ENCODE results near the gene SERPINB7.
A peak's percentile ranks its signal among the peaks of the same experiment; 100 is the strongest.

Gene SERPINB7

DNA sequence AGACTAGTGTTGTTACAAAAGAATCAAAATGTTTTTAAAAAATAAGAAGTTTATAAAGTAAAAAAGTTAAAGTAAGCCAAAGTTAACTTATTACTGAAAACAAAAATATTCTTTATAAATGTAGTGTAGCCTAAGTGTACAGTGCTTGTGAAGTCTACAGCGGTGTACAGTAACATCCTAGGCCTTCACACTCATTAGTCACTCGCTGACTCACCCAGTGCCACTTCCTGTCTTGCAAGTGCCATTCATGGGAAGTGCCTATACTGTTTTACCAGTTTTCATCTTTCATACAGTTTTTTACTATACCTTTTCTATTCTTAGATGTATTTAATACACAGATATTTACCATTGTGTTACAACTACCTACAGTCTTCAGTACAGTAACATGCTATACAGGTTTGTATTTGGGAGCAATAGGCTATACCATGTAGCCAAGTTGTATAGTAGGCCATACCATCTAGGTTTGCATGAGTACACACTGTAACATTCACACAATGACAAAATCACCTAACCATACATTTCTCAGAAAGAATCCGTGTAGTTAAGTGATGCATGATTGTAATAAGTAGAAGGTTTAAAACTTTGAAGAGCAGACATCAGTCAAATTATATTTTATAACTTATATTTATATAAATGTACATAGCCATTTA lies 13.4 kb downstream of the SERPINB7 start:
- DNase-seq, result peak; percentile 33

DNA sequence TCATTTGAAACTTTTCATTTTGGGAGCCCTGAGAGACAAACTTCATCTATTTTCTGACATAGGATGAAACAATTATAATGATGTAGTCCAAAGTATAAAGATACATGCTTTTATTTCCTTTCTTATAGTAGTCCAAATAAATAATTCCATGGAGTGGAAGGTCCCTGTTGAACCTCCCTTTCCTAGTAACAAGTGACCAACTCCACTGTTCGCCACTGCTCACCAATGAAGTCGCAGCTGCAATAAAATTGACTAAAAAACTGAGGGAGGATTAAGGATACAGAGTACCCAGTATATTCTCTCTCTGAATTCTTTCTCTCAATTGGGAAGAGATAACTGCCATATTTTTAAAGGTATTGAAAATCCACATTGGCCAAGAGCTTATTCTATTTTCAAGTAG lies 14.1 kb downstream of the SERPINB7 start:
- no peak for DNase-seq

DNA sequence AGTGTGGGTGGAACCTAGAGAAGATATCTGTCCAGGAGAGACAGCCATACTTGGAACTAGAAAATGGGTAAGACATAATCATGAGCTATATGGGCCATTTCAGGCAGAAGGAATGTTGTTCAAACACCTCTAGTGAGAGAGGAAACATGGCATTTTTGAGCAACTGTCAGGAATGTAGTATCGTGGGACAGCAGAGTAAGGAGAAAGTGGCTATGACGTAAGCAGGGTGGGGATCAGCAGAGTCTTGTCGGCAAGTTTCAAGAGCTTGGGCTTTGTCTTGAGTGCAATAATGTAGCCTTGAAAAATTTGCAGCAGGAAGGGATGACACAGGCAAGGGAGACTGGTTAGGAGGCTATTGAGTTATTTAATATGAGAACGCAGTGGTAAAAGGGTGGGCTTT lies 20.4 kb downstream of the SERPINB7 start:
- DNase-seq, result no peak

DNA sequence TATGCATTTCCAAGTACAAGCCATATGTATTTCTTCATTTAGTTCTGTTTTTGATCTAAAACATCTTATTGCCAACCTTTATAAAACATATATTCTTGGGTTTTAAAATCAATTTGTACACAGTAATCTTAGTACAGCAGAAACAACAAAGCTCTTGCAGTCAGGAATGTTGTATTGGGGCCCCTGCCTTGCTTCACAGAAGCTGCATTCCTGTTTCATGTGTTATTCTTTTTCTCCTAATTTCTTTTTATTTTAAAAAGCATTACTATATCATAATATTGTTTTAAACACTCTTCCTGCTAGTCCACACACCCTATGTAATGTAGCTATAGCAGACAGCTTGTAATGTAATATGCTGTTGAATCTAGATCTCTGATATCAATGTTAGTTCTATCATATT lies 24.0 kb downstream of the SERPINB7 start:
- no peak for DNase-seq

DNA sequence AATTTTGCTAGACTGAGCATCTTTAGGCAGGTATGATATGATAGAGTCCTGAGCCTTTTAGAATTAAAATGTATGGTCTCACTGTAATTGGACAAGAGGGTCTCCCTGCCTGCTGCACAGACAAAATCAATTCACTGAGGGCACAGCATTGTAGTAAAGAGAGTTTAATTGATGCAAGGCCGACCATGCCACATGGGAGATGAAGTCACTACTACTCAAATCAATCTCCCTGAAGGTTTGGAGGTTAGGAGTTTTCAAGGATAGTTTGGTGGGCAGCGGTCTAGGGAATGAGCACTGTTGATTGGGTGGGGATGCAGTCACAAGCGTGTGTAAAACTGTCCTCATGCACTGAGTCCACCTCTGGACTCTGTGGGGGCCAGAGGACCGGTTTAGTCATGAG lies 26.1 kb downstream of the SERPINB7 start:
- DNase-seq, result no peak

DNA sequence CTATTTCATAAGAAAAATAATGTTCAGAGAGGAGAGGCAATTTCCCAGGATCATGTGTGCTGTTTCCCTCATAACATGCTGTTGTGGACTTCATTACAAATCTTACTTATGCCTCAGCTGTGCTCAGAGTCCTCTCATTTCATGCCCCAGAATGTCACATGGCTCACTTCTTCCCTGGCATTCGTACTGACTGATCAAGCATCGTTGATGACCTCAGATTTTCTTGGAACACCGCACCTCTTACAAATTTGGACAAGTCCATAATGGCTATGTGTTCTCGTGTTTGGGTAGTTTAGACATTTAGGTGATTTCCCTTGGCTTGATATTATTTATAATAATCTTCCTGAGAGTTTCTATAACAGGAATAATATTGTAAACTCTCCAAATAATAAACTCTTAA lies 32.9 kb downstream of the SERPINB7 start:
- DNase-seq, result no peak

DNA sequence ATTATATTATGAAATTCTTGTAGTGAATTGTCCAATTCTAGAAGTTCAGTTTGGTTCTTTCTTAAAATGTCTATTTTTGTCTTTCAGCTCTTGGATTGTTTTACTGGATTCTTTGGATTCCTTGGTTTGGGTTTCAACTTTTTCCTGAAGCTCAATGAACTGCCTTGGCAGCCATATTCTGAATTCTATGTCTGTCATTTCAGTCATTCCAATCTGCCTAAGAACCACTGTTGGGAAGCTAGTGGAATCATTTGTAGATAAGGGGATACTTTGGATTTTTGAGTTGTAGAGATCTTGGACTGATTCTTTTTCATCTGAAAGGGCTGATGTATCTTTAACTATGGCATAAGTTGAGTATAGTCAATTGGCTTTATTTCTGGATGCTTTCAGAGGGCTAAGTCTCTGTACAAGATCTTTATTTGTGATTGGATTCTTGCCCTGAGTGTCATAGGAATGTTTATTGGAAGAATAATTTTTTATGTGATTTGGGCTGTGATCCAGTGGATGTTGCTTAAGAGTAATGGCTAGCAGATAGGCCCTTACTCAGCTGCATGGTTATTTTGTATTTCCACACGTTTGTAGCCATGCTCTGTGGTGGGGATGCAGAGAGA lies 42.3 kb downstream of the SERPINB7 start:
- DNase-seq, result no peak

DNA sequence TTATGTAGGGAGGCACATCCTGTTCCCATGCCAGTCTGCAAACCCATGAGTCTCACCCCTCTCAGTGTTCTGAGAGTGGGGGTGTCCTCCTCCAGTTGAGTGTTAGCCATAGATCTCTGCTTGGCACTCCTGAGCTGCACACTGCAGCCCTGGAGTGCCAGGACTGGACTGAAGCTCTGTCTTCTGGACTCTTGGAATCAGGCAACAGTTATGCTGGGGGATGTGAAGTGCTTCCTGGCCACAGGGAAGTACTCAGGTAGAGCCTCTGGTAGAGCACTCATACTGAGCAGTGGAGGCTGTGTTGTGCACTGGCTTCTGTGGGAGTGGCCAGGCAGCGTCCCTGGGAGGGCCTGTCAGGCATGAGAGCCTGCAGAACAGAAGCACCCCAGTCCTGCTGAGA lies 43.0 kb downstream of the SERPINB7 start:
- DNase-seq, result no peak

DNA sequence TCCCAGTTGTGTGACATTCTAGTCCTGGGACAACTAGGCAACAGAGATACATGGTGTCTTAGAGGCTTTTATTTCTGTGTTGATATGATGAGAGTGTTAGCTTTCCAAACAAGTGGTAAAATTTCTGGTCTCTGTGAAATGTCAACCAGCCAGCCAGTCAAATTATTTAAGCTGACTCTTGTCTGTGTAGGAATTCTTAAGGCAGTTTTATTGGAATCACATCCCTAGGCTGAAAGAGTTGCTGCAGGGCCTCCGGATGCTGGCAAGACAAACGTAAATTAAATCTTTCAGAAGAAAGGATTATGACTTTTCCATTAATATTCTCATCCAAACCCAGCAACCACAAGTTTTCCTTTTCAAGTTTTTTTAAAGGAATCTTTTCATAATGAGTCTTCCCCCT lies 44.6 kb downstream of the SERPINB7 start:
- no peak for DNase-seq

DNA sequence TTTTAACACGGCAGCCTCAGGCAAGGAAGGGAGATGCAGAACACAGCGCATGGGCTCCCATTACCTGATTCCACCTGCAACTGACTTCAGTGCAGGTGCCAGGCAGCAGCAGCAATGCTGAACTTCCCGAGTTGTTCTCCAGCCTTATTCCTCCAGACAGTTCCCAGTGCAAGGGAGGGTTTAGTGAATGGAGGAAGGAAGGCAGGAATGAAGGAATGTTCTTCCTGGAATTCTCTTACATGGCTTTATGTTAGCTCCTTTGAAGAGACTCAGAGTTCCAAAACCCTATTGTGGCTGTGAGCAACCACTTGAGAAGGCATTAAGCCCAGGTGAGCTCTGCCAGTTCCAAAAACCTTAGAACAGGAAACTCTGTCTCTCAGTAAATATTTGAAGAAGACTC lies 45.5 kb downstream of the SERPINB7 start:
- DNase-seq, result no peak

DNA sequence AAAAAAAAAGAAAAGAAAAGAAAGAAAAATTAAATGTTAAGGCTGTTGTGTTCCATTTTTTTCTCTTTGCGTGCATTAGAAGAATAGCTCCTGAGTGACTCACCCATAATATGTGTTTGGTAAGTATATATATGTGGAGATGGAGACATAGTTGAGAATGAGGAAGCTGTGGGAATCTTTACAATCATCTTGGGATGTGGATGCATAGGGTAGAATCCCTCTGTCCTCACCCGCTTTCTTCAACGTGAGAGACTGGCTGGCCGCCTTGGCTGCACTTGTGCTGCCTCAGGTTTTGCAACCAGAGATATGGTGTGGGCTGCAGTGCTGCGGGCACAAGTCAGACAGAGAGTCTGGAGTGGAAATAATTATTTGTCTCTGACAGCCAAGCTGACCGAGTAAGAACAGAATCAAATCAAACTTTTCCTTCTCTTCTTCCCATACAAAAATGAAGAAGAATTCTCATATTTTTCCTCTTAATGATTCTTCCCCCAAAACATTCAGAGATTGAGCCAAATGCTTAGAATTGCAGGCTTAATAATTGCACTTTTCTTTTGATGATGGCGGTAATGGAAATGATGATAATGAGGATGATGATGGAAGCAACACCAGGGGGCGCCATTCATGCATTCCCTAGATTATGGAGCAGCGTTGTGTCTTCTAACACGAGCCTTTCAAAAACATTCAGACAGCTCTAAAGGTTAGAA lies 48.5 kb downstream of the SERPINB7 start:
- DNase-seq, result peak; percentile 15

DNA sequence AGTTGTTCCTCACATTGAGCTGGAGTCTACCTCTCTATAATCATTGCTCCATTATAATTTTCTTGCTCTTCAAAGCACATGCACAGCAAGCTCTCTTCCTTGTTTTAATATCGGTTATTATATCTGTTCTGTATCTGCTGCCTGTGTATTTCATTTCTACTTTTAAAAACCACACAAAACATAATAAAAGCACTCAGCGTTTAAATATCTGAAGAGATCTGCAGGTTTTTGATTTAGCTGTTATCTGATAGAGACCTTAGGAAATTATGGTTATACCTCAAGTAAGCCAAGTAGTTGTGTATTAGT lies 49.0 kb downstream of the SERPINB7 start:
- no peak for DNase-seq

DNA sequence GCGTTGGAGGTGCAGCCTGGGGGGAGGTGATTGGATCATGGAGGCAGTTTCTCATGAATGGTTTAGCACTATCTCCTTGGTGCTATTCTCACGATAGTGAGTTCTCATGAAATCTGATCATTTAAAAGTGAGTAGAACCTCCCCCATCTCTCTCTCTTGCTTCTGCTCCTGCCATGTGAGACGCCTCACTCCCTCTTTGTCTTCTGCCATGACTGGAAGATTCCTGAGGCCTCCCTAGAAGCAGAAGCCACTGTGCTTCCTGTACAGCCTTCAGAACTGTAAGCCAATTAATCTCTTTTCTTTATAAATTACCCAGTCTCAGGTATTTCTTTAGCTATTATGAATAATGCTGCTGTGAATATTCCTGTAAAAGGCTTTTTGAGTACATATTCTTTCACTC lies 52.9 kb downstream of the SERPINB7 start:
- DNase-seq, result no peak

DNA sequence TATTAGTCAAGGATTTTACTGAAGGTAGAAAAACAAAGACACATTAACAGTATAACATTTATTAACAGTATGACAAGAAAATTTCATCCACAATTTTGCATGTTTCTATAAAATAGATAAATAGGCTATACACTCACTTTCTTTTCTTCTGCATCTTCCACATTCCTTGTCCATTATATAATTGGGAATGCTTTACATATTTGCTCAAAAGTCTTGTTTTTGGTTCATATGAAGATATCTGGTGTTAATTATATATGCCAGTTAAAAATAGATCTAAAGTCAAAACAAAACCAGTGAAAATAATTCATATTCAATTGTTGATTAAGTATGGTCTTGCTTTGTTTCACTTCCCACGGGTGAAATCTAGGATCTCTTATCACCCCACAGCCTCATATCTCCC lies 53.4 kb downstream of the SERPINB7 start:
- DNase-seq, result no peak

DNA sequence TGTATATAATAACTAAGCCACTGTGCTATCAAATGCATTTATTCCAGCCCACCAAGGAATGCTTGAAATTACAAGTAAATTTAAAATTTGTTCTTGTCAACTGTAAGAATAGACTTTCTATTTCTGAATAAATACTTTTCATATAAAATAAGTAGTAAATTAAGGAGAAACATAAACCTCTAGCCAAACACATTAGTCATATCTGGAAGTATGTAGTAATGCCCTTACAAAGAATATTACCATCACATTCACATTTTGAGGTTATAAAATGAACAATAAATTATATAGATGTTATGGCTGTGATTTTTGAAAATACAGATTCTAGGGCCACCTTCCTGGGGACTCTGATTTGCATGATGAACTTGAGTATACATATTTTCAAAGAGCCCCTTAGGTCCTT lies 54.7 kb downstream of the SERPINB7 start:
- DNase-seq, result no peak

DNA sequence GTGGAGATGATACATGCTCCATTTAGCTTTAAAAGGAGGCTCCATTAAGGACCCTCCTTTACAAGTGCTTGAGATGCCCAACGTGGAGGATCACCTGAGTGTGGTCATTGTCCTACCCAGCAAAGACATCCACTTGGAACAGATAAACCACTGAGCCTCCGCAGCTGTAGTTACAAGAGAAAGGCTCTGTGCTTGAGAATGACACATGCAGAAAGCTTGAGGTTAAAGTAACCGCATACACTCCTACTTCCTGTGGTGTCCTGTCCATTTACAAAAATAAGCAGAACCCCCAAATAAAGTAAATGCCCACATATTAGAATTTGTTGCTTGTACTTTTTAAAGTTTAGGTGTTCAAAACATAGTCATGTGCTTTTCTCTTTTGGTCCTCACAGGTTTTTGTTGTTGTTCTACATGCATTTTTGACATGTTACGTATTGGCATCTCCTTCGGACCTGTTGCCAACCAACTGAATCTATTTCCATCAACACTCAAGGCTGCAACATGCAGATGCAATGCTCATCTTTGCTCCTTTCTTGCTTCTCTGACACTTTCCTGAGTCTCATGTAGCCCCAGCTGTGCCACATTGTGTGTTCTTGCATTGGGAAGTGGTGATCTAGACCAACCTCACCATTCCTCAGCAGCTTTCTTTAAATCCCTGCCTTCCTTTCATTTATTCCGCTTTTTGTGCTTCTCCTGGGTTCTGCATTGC lies 56.0 kb downstream of the SERPINB7 start:
- DNase-seq, result peak; percentile 1

DNA sequence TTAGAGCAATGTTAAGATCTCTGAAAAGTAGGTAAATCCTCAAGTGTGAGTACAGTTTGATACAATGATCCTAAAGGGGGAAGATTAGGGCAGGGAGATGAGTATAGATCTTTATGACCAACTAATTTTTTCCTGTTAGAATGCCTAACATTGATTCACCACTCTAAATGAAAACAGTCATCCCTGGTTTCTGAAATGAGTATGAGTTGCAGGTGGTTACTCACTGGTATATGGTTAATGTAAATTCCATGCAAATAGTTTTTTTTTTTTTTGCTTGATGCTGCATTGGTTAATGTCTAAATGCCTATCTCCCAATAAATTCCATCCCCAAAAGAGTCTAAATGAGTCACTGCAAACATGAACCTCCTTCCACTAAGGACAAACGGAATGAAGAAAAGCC lies 57.3 kb downstream of the SERPINB7 start:
- no peak for DNase-seq

DNA sequence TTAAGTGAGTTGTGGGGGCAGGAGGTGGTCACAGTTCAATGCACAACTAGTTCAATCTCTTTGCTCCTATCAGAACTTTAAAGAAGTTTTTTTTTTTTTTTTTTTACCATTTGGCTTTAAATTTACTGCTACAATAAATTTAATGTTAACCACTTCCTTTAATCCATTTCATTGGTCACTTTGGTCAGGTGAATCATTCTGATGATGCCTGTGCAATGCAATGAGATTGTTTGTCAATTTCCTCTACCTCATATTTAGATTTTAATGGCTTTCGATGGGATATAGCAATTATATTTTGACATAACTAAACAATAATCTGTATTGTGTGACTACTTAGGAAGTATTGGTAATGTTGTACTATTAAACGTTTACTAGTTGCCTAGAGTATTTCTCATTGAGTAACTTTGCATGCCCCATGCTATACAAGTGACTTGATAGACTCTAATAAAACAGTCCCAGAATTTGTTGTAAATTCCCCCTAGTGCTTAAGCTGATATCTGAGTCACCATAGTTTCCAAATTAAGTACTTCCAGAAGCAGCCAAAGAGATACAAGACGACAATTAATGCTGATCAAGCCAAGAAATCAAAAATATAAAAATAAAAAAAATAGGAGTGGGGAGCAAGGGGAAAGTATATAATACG lies 59.4 kb downstream of the SERPINB7 start:
- DNase-seq, result no peak

DNA sequence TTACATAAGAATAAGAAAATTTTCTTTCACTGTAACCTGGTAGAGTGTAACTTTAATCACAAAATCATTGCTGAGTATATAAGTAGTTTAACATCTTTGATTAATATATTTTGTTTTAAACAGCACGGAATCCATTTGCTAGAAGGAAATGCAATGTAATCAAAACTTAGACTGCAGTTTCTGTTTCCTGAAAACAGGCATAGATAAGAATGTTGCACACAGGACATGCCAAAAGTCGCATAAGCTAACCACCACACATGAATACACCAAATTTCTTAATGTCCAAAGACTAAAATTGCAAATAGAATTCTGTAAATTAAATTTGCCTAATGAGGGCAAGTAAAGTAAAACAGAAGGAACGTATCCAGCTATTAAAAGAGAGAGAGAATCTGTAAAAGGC lies 61.2 kb downstream of the SERPINB7 start:
- DNase-seq, result no peak

DNA sequence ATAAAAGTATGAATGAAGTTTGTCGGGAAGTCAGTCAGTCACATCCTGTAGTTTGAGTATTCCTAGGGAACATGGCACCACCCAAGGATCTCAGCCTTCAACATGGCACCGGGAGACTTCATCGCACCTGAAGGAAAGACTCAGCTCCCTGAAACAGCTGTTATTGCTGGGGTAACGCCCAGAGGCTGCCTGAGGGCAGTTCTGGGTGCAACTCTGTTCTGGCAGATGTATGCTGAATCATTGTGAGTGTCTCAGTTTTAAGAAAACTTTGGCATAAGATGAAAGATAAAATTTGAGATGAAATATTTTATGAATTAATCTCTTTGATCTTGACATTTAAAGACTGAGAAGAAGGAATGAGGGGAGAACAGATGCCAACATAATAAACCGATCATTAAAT lies 62.4 kb downstream of the SERPINB7 start:
- DNase-seq, result no peak

DNA sequence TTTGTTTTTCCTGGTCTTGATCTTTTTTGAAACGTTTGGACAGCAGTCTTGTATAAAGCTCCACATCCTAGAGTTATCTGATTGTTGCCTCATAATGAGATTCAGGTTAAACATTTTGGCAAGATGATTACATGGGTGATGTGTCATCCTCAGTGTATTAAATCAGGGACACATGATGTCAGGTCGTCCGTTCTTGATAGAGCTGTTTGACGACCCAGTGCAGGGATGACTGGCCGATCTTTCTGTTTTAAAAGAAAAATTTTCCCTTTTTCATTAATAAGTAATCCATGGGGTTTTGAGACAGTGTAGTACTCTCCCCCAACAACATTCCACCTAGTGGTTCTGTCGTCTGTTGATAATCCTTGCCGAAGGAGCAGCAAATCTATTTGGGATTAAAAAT lies 67.8 kb downstream of the SERPINB7 start:
- DNase-seq, result no peak

DNA sequence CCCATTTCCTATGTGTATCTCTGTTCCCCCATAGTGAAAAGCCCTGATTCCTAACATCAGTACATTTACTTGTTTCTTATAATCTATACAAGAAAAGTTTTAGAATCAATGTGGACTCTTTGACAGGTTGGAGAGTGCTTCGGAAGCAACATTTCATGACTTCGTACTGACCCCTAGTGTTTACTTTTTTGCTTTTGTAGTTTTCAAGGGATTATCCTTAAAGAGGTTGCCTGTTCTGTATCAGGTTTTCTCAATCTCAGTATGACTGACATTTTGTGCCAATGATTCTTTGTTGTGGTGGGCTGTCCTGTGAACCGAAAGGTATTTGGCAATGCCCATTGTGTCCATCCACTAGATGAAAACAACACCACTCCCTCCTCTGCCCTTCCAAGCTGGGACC lies 69.0 kb downstream of the SERPINB7 start:
- DNase-seq, result no peak

DNA sequence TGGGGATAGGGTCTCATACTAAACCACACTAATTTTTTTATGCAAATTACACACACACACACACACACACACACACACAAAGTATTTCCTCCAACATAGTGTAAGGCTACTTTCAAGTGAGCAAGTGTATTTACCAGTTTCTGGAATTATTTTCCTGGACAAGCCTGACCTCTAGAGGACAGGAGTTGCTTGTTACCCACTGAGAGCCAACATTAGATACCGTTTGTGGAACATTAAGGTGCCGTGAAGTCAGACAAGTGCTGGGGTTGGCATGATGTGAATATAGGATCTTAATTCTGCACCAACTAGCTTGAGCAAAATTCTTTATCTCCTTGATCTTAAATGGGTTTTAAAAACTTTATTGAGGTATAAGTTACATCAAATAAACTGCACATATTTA lies 72.9 kb downstream of the SERPINB7 start:
- peak; percentile 8 for DNase-seq

DNA sequence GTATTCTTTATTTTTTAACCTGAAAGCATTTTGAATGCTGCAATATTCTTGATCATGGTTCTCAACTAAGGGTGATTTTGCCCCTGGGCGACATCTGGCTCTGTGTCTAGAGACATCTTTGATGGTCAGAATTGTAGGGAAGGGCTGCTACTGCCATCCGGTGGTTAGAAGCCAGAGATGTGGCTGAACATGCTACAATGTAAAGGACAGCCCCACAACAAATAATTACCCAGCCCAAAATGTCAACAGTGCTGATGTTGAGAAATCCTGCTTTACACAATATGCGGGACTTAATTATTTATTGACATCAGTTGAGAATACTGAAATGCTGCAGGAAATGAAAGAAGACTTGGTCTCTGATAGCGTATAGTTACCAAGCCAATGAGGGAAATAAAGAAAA lies 74.8 kb downstream of the SERPINB7 start:
- no peak for DNase-seq
